Lower leg skin (tissue), 4 donors: ENCODE measurements around the gene GLP2R. TPM values are rescaled to one million over a fixed set of nuclear protein-coding genes. Genes with fewer than 3 reads are reported as not detected.

Experiments
- DNase-seq, 2 donors: peaks; one replicate each; pipeline ENCODE4 v3.0.0-alpha.2; 2019; ENCODE audit warnings: low spot score in 2 of 2
- H3K4me3 ChIP-seq: fragments of 200-600 bp; sonication (generic); 2 replicates; pipeline ENCODE4 v1.5.1; 2017; ENCODE audit warnings: mild to moderate bottlenecking, low read depth; ENCODE audit not compliant: poor library complexity, severe bottlenecking
- CTCF ChIP-seq, 3 donors: fragments of 450-650 bp; IDR thresholded peaks; one replicate each; pipeline ENCODE4 v1.5.1; 2016; ENCODE audit warnings: antibody characterized with exemption in 3 of 3, mild to moderate bottlenecking in 3 of 3, moderate library complexity in 2 of 3
- POLR2A ChIP-seq, 2 donors: fragments of 450-650 bp; IDR thresholded peaks; one replicate each; pipeline ENCODE4 v1.6.1; 2016 to 2017; ENCODE audit warnings: antibody characterized with exemption in 2 of 2, mild to moderate bottlenecking in 1 of 2, moderate library complexity in 1 of 2
- WGBS, 2 donors: methylation state at CpG; one replicate each; pipeline ENCODE4 v1.1.5; 2018; 5-methylcytosine and 5-hydroxymethylcytosine counted together
- intact Hi-C: fragments of 100-400 bp; cut with DNase I; formaldehyde crosslinking; loops from one replicate; pipeline ENCODE4 v1.15.0; 2023; ENCODE audit warnings: low total_unique reads
- total RNA-seq, 4 donors: library from RNA; depleted of rRNA; stranded (reverse); fragments of >200 nt; gene quantifications; one replicate each; pipeline ENCODE4 v1.1.0, GENCODE V29; 2016

Gene GLP2R
- total RNA-seq, 4 donors from 2014 or later: 1.9 TPM; not detected in 3

GRCh38 chr17:9844153-9844552 is 18.4 kb downstream of the GLP2R start:
- no peak for TF ChIP-seq CTCF (IDR thresholded peaks at IDR 0.05)
- no peak for TF ChIP-seq POLR2A (IDR thresholded peaks at IDR 0.05)
- no peak for DNase-seq
- H3K4me3 ChIP-seq: no peak overlapping the region
- intact Hi-C loops: no loop called here
- 71 to 77% methylated on average over 8 of the region's 8 CpGs for WGBS, 2 donors

- H3K4me3 ChIP-seq: no peak overlapping the region
- TF ChIP-seq CTCF (IDR thresholded peaks at IDR 0.05) (no peak), POLR2A (IDR thresholded peaks at IDR 0.05) (no peak)
- no peak for DNase-seq
- intact Hi-C loops: no loop called here
- WGBS, 2 donors: 87 to 91% methylated on average over 4 of the region's 4 CpGs
Measured at GRCh38 chr17:9845306-9845705, 19.6 kb downstream of the GLP2R start.

- intact Hi-C loops: no loop called here
- TF ChIP-seq POLR2A (IDR thresholded peaks at IDR 0.05) (no peak), CTCF (IDR thresholded peaks at IDR 0.05) (no peak)
- peak in 1 of 2 donors; percentile 39 for DNase-seq
- WGBS, 2 donors: 89 to 92% methylated on average over 5 of the region's 5 CpGs
- no peak overlapping the region for H3K4me3 ChIP-seq
Measured at GRCh38 chr17:9850151-9850550, 24.4 kb downstream of the GLP2R start.

- TF ChIP-seq POLR2A (IDR thresholded peaks at IDR 0.05) (no peak), CTCF (IDR thresholded peaks at IDR 0.05) (no peak)
- intact Hi-C loops: no loop called here
Measured at GRCh38 chr17:9854255-9854654, 28.5 kb downstream of the GLP2R start.

GRCh38 chr17:9855036-9855435 is 29.3 kb downstream of the GLP2R start:
- intact Hi-C loops: no loop called here
- H3K4me3 ChIP-seq: no peak overlapping the region
- no peak for DNase-seq
- 68 to 93% methylated on average over 4 of the region's 4 CpGs for WGBS, 2 donors
- TF ChIP-seq POLR2A (IDR thresholded peaks at IDR 0.05): no peak
- TF ChIP-seq CTCF (IDR thresholded peaks at IDR 0.05): no peak

More at GRCh38 chr17:9854255-9854654, 28.5 kb downstream of the GLP2R start:
- 75 to 77% methylated on average over 5 of the region's 5 CpGs for WGBS, 2 donors
- DNase-seq: peak in 1 of 2 donors; percentile 15
- H3K4me3 ChIP-seq: no peak overlapping the region

GRCh38 chr17:9859781-9860180 is 34.1 kb downstream of the GLP2R start:
- no peak for TF ChIP-seq CTCF (IDR thresholded peaks at IDR 0.05)
- TF ChIP-seq POLR2A (IDR thresholded peaks at IDR 0.05): no peak
- DNase-seq: peak in 1 of 2 donors; percentile 49
- intact Hi-C loops: no loop called here
- H3K4me3 ChIP-seq: no peak overlapping the region
- WGBS, 2 donors: 86 to 87% methylated on average over 5 of the region's 5 CpGs
